ENCODE data around the gene EXOC6.

EXOC6 gene

GRCh38 chr10:92891885-92892690 lies 43.8 kb downstream of the EXOC6 start (continued):
- no peak for TF ChIP-seq AEBP2 (tag by site-specific recombination; IDR thresholded peaks at IDR 0.05; ENCODE audit: borderline replicate concordance)
- TF ChIP-seq PRDM10 (tag by site-specific recombination; IDR thresholded peaks at IDR 0.05): no peak
- no peak for TF ChIP-seq ZSCAN5A (tag by site-specific recombination; IDR thresholded peaks at IDR 0.05)
- TF ChIP-seq ZNF777 (tag by site-specific recombination; IDR thresholded peaks at IDR 0.05; ENCODE audit: borderline replicate concordance): no peak
- TF ChIP-seq ZNF114 (tag by site-specific recombination; IDR thresholded peaks at IDR 0.05): no peak
- no peak for TF ChIP-seq ZNF529 (tag by site-specific recombination; IDR thresholded peaks at IDR 0.05; ENCODE audit: insufficient replicate concordance)
- no peak for TF ChIP-seq GFI1B (tag by site-specific recombination; IDR thresholded peaks at IDR 0.05)
- no peak for TF ChIP-seq KLF16 (tag by site-specific recombination; IDR thresholded peaks at IDR 0.05)
- TF ChIP-seq GLI2 (tag by site-specific recombination; IDR thresholded peaks at IDR 0.05; ENCODE audit: borderline replicate concordance, low read depth): no peak
- no peak for TF ChIP-seq SP2 (tag by site-specific recombination; IDR thresholded peaks at IDR 0.05)
- TF ChIP-seq ZSCAN4 (tag by site-specific recombination; IDR thresholded peaks at IDR 0.05): no peak
- TF ChIP-seq KLF1 (tag by site-specific recombination; IDR thresholded peaks at IDR 0.05): no peak
- TF ChIP-seq ZNF398 (tag by site-specific recombination; IDR thresholded peaks at IDR 0.05): 0 out of 2 replicates have a peak, but pooled peaks have one; percentile 5
- no peak for TF ChIP-seq ZNF112 (tag by site-specific recombination; IDR thresholded peaks at IDR 0.05)
- TF ChIP-seq ZBTB48 (tag by site-specific recombination; IDR thresholded peaks at IDR 0.05): no peak
- TF ChIP-seq ZNF146 (tag by site-specific recombination; IDR thresholded peaks at IDR 0.05): no peak
- TF ChIP-seq ZNF792 (tag by site-specific recombination; IDR thresholded peaks at IDR 0.05): no peak
- no peak for TF ChIP-seq ZNF133 (tag by site-specific recombination; IDR thresholded peaks at IDR 0.05)
- no peak for TF ChIP-seq KLF9 (tag by site-specific recombination; IDR thresholded peaks at IDR 0.05; ENCODE audit: low read depth)
- TF ChIP-seq ZNF571 (tag by site-specific recombination; IDR thresholded peaks at IDR 0.05): no peak
- no peak for TF ChIP-seq KLF8 (tag by site-specific recombination; IDR thresholded peaks at IDR 0.05)
- no peak for TF ChIP-seq ZNF280D (tag by site-specific recombination; IDR thresholded peaks at IDR 0.05)
- TF ChIP-seq IKZF3 (tag by site-specific recombination; IDR thresholded peaks at IDR 0.05): peak; percentile 88
- TF ChIP-seq ZNF23 (tag by site-specific recombination; IDR thresholded peaks at IDR 0.05; ENCODE audit: borderline replicate concordance): no peak
- peak; percentile 47 for TF ChIP-seq GLIS2 (tag by site-specific recombination; IDR thresholded peaks at IDR 0.05)
- no peak for TF ChIP-seq EGR2 (tag by site-specific recombination; IDR thresholded peaks at IDR 0.05; ENCODE audit: low read depth)
- no peak; the same call in 1 of the 2 replicates for TF ChIP-seq ZNF394 (tag by site-specific recombination; IDR thresholded peaks at IDR 0.05; ENCODE audit: borderline replicate concordance)

Measured in HEK293 (cell line).